HG02610 (cell line): ENCODE results near the gene SLX9.

ENCODE experiments used
- ATAC-seq: cut with Tn5 transposase; IDR thresholded peaks from one replicate; pipeline ENCODE4 v1.9.1; 2021; ENCODE audit warnings: mild to moderate bottlenecking, moderate library complexity; ENCODE audit not compliant: unreplicated experiment

Gene SLX9

GRCh38 chr21:44929242-44929798 is 10.5 kb upstream of the SLX9 start:
- ATAC-seq, result no peak

DNA sequence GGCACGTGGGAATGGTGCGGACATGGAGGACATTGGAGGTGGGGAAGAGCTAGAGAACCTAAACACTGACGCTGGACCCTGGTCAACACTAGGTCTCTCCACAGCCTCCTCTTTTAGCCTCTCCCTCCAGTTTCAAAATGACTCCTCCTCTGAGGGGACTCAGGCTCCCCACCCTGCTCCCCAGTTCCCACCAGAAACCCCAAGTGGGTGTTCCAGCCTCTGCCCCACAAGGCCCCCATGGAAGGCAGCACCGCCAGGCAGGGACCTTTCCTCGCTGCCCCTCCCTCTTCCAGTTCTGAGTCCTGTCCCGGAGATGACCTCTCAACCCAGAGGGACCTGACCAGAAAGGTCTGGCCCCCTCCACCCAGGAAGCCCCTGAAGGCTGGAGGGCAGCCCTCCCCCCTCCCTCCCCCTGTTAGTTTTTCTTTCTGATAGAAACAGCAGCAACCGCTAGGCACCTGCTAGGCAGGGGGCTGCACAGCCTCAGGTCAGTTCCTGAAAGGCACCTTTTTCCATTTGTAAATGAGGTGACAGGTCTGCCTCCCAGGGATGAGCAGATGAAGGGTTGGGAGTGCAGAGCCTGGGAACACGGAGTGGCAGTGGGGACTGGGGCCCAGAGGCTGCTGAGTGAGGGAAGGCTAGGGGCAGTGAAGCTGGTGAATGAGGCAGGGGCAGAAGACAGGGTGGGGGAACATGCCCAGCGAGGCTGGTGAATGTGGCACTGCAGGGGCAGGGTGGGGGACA is 9.9 kb upstream of the SLX9 start:
- no peak for ATAC-seq

- no peak for ATAC-seq
Observed at GRCh38 chr21:44930543-44930981, 9.3 kb upstream of the SLX9 start.

GRCh38 chr21:44931137-44931500 is 8.7 kb upstream of the SLX9 start:
- ATAC-seq, result no peak

DNA sequence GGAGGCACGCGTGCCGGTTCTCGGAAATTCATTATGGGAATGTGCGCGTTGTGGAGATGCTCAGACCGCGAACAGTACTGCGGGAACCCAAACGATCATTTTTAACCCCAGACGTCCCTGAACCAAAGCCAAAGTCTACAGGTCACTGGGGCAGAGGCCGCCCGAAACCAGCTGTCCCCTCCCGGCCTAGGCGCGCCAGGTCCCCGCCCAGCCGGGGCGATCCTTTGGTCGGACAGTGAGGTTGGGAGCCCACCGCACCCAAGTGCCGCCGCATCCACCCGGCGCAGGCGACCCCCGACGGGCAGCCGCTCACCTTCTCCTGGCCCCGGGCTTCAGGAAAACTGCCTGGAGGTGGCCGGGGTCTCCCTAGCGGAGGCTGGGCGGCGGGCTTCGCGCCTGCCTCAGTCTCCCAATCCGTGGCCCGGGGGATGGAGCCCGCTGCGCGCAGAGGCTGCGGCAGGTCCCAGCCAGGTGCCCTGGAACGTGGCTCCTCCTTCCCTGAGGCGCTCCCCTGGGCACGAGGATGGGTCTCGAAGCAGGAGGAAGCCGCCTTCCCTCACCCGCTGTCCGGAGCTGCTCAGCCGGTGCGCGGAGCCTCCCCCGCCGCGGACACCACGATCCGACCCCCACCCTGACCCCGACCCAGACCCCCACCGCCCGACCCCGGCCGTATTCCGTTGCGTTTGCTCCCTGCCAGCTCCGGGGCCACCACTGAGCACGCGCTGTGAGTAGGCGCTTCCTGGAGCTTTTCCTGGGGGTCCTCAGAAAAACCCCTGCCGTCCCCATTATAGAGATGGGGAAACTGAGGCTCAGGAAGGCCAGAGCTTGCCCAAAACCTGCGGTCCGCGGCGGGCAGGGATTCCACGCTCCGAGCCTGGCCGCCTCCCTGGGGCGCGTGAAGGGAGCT is 8.1 kb upstream of the SLX9 start:
- ATAC-seq, result no peak

GRCh38 chr21:44932408-44933181 is 7.2 kb upstream of the SLX9 start:
- ATAC-seq, result no peak

DNA sequence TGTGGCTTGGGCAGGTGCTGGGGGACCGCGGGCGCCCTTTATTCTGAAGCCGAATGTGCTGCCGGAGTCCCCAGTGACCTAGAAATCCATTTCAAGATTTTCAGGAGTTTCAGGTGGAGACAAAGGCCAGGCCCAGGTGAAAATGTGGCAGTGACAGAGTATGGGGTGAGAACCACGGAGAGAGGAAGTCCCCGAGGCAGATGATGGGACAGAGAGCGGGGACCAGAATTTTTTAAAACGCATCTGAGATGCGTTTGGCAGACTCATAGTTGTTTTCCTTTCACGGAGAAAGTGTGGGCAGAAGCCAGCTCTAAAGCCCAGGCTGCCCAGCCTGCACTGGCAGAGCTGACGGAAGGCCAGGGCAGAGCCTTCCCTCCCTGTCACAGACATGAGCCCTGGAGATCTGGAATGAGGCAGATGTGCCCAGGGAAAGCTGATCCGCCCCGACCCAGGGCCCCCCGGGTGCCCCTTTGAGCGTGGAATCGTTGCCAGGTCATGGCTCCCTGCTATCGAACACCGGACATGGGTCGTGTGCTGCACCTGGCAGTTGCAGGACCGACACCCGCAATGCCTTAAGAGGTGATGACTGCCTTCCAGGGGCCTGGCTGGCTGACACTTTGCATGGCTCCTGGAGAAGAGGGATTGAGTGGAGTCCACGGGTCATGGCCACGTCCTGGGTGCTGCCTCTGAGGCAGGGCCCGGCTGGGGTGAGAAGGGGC is 6.5 kb upstream of the SLX9 start:
- ATAC-seq, result no peak

DNA sequence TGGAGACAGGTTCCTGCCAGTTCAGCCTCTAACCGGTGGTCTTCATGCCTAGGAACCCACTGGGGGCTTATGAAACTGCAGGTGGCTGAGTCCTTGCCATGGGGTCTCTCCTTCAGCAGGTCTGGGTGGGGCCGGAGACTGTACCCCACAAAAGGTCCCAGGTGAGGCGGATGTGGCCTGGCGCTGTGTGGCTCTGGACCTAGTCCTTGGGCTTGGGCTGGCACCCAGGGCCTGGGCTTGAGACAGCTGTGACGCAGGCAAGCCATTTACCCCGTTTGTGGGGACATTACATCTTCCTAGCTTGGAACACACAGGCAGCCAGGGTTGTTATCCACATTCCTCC is 5.9 kb upstream of the SLX9 start:
- ATAC-seq, result no peak

- no peak for ATAC-seq
Observed at GRCh38 chr21:44934276-44934675, 5.6 kb upstream of the SLX9 start.

GRCh38 chr21:44934797-44935532 is 4.9 kb upstream of the SLX9 start:
- ATAC-seq, result no peak

DNA sequence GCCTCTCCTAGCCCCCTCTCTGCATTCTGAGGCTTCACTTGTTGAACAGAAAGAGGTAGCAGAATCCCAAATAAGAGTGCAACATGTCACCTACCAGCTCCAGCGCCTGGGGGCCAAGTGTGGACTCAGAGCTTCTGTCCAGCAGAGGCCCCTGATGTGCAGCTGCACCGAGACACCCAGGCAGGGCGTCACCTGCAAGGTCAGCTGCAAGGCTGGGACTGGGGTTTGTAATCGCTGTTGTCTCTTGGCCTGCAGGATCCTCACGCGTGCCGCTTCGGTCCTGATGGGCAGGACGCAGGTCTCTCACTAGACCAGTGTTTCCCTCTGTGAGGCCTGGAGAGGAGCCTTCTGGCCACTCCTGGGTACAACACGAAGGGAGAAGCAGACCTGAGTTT is 4.3 kb upstream of the SLX9 start:
- ATAC-seq, result no peak

- ATAC-seq, result no peak
Observed at GRCh38 chr21:44938772-44939531, 877 bp upstream of the SLX9 start.

DNA sequence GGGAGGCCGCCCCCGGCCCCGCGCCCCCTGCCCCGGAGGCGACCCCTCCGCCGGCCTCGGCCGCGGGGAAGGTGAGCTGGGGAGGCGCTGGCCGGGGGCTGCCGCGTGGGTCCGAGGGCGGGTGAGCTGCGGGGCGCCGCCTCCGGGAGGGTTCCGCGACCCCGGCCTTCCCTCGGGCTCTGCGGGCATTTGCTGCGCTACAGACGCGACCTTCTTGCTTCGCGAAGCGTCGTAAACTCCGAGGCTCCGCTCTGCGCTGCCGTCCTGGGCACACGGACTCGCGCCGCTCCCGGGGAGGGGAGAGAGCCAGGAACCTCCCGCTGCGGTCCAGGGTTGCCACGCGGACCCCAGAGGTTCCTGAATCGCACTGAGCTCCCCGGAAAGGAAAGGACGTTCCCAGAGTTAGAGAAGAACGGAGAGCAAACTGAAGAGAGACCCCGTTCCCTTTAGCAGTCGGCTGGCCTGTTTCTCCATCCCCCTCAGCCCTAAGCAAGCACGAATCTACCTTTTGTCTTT is 345 bp downstream of the SLX9 start:
- peak; percentile 31 for ATAC-seq

- no peak for ATAC-seq
Observed at GRCh38 chr21:44941567-44941966, 1.7 kb downstream of the SLX9 start.

DNA sequence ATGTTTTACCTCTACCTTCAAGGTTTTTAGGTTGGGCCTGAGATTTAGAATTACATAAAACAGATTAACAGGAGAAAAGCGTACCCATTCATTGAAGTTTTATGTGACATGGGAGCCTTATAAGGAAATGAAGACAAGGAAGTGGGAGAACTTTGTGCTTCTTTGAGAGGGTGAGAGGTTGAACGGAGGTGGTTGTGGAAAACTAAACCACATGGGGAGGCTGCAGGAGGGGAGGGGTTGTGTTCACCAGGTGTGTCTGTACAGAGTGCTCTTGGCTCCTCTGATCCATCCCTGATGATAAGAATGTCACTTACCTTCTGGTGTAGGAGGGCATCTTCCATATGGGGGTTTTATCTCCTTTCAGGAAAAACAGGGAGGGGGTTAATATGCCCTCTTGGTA is 2.7 kb downstream of the SLX9 start:
- ATAC-seq, result no peak

GRCh38 chr21:44943005-44943685 is 3.3 kb downstream of the SLX9 start:
- ATAC-seq, result no peak

GRCh38 chr21:44943686-44944550 is 4.1 kb downstream of the SLX9 start:
- no peak for ATAC-seq
